Heart right ventricle (tissue), 16 donors: Measurements from ENCODE around the gene TRPV5. TPM values are rescaled to one million over a fixed set of nuclear protein-coding genes. Genes with fewer than 3 reads are reported as not detected.

ENCODE experiments used
- ATAC-seq, 8 donors: fragments of 200-7000 bp; cut with Tn5 transposase; one replicate each; pipeline ENCODE4 v1.9.1; 2020; ENCODE audit warnings: mild to moderate bottlenecking in 8 of 8, moderate library complexity in 8 of 8, moderate number of reproducible peaks in 1 of 8
- DNase-seq, 2 donors: peaks; one replicate each; pipeline ENCODE4 v3.0.0-alpha.2; 2020
- H3K27ac ChIP-seq, 10 donors: fragments of 200-600 bp; sonication (generic) in 2 of 10; one replicate each; pipeline versions ENCODE4 v1.5.0 to v1.8.0; 2020 to 2022; ENCODE audit warnings: mild to moderate bottlenecking in 3 of 10
- H3K27me3 ChIP-seq, 7 donors: fragments of 200-600 bp; one replicate each; pipeline ENCODE4 v1.8.0; 2021 to 2022; ENCODE audit warnings: mild to moderate bottlenecking in 2 of 7
- H3K36me3 ChIP-seq, 9 donors: fragments of 200-600 bp; sonication (generic) in 1 of 9; one replicate each; pipeline versions ENCODE4 v1.5.0 to v1.8.0; 2020 to 2022; ENCODE audit warnings: mild to moderate bottlenecking in 2 of 9
- H3K4me1 ChIP-seq, 9 donors: fragments of 200-600 bp; sonication (generic) in 1 of 9; one replicate each; pipeline versions ENCODE4 v1.5.0 to v1.8.0; 2020 to 2022; ENCODE audit warnings: mild to moderate bottlenecking in 4 of 9
- H3K4me3 ChIP-seq, 10 donors: fragments of 200-600 bp; sonication (generic) in 2 of 10; one replicate each; pipeline versions ENCODE4 v1.5.0 to v1.8.0; 2020 to 2022; ENCODE audit warnings: mild to moderate bottlenecking in 7 of 10, moderate library complexity in 2 of 10
- H3K9me3 ChIP-seq, 11 donors: fragments of 200-600 bp in 10 of 11; sonication (generic) in 2 of 11; one replicate each; pipeline versions ENCODE4 v1.5.0 to v1.8.0; 2013 to 2022; ENCODE audit warnings: mild to moderate bottlenecking in 2 of 11, control low read depth in 1 of 11, moderate library complexity in 1 of 11
- WGBS, 2 donors: extraction: QIAGEN DNeasy Blood & Tissue Kit; methylation state at CpG; one replicate each; pipeline ENCODE4 v1.1.7; 2013; ENCODE audit warnings: inconsistent platforms in 1 of 2; 5-methylcytosine and 5-hydroxymethylcytosine counted together
- intact Hi-C, 10 donors: fragments of 100-400 bp; cut with DNase I; formaldehyde crosslinking; loops; one replicate each; pipeline versions ENCODE4 v1.11.1 to v1.14.2; 2022
- polyA plus RNA-seq, 2 donors: library from polyadenylated mRNA; stranded (reverse); fragments of 200-250 nt; gene quantifications; one replicate each; pipeline ENCODE4 v1.2.3, GENCODE V29; 2013
- total RNA-seq, 10 donors: library from RNA; stranded (reverse); fragmentation: NEBNext Ultra II Directional in 3 of 10; extraction: Animal tissue kit (Norgen Biotek cat#: 25700) in 3 of 10; gene quantifications; one replicate each; pipeline versions ENCODE4 v1.2.1 to v1.2.4, GENCODE V29; 2021 to 2023
- TF ChIP-seq, protein P1 (sequence below), 9 donors: fragments of 200-600 bp; sonication (generic) in 2 of 9; IDR thresholded peaks; one replicate each; pipeline versions ENCODE4 v1.5.0 to v1.8.0; 2021 to 2022; ENCODE audit warnings: antibody characterized with exemption in 9 of 9, mild to moderate bottlenecking in 5 of 9, moderate library complexity in 1 of 9
- donor health status: Arrhythmogenic right ventricular cardiomyopathy.
- donor health status: ischemic (EF 13 %, LVEDD 7.1; RV severe dilation, severe dysfunction).
- donor health status: healthy with polysubstance abuse.
- donor health status: DM: no; HTN: yes; CAD: no.
- donor health status: DM: no; HTN: no; CAD: no.
- donor health status: ischemic (EF 25% LVEDD 6.9; RV normal size, moderate dysfunction).
- donor health status: ischemic (EF 25% LVEDD 5.7; RV mildly dilated, moderate dysfunction).
- donor health status: healthy.
- donor health status: DM: yes; HTN: yes; CAD: no.
- donor health status: Ischemic cardiomyopathy.
- donor health status: ischemic (EF 35%, LVEDD 5.7; RV mildly dilated, moderate dysfunction).
- donor health status: nonischemic (EF 11% LVEDD 7.7; RV severe dilation, severe dysfunction).
- donor health status: DM: yes; HTN: yes; CAD: no.
- donor health status: PGD.
- donor health status: ischemic (EF 29% LVEDD 5.4; RV normal size, mild dysfunction).
- donor health status: nonischemic (EF 23%, LVEDD 6.1; RV moderate dilation, normal function).

Gene TRPV5
- total and polyA plus RNA-seq, 12 donors: not detected

DNA sequence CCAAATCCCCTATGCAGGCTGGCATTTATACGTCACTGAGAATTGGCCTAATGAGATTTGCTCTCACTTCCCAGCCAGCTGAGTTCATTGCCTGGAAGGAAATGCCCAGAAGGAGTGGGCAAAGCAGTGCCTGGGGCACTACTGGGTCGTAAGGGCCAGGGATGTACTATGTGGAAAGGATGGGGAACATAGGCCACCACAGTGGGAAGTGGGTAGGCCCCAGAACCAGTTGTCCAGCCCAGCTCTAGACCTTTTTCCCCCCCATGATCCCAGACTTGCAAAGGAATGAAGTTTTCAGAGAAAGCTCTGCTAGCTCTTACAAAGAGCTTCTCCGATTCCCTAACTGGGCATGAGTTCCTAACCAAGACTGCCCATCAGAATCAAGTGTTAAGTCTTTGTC is 13.9 kb downstream of the TRPV5 start:
- no peak overlapping the region for H3K4me3 ChIP-seq
- intact Hi-C loops: no loop called here
- DNase-seq (no peak), ATAC-seq (no peak)
- no peak overlapping the region for H3K27ac ChIP-seq
- no peaks in the 10 kb centered on the region for H3K9me3 ChIP-seq
- no peaks in the 10 kb centered on the region for H3K36me3 ChIP-seq
- no peaks in the 10 kb centered on the region for H3K4me1 ChIP-seq
- TF ChIP-seq, protein P1, sequence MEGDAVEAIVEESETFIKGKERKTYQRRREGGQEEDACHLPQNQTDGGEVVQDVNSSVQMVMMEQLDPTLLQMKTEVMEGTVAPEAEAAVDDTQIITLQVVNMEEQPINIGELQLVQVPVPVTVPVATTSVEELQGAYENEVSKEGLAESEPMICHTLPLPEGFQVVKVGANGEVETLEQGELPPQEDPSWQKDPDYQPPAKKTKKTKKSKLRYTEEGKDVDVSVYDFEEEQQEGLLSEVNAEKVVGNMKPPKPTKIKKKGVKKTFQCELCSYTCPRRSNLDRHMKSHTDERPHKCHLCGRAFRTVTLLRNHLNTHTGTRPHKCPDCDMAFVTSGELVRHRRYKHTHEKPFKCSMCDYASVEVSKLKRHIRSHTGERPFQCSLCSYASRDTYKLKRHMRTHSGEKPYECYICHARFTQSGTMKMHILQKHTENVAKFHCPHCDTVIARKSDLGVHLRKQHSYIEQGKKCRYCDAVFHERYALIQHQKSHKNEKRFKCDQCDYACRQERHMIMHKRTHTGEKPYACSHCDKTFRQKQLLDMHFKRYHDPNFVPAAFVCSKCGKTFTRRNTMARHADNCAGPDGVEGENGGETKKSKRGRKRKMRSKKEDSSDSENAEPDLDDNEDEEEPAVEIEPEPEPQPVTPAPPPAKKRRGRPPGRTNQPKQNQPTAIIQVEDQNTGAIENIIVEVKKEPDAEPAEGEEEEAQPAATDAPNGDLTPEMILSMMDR (IDR thresholded peaks at IDR 0.05): no peak
- 82 to 86% methylated on average over 3 of the region's 3 CpGs for WGBS, 2 donors
- H3K27me3 ChIP-seq: peaks cover 0 to 18% (median 6%) of the 10 kb centered on the region in 7 donors

GRCh38 chr7:142918901-142919300 is 14.6 kb downstream of the TRPV5 start:
- Histone ChIP-seq H3K4me1 (no peaks in the 10 kb centered on the region), H3K27me3 (peaks cover 0 to 18% (median 6%) of the 10 kb centered on the region in 7 donors), H3K4me3 (no peak overlapping the region), H3K9me3 (no peaks in the 10 kb centered on the region), H3K27ac (no peak overlapping the region), H3K36me3 (no peaks in the 10 kb centered on the region)
- TF ChIP-seq, protein P1 (IDR thresholded peaks at IDR 0.05): no peak
- WGBS, 2 donors: 64 to 71% methylated on average over 2 of the region's 2 CpGs
- DNase-seq (no peak), ATAC-seq (no peak)
- intact Hi-C loops: no loop called here

- 78 to 79% methylated on average over 3 of the region's 3 CpGs for WGBS, 2 donors
- Histone ChIP-seq H3K27me3 (peaks cover 0 to 18% (median 6%) of the 10 kb centered on the region in 7 donors), H3K9me3 (no peaks in the 10 kb centered on the region), H3K4me3 (no peak overlapping the region), H3K36me3 (no peaks in the 10 kb centered on the region), H3K27ac (no peak overlapping the region), H3K4me1 (no peaks in the 10 kb centered on the region)
- TF ChIP-seq, protein P1 (IDR thresholded peaks at IDR 0.05): no peak
- DNase-seq (no peak), ATAC-seq (no peak)
- intact Hi-C loops: no loop called here
Measured at GRCh38 chr7:142917447-142917846, 16.1 kb downstream of the TRPV5 start.

- no peaks in the 10 kb centered on the region for H3K4me1 ChIP-seq
- DNase-seq (no peak), ATAC-seq (no peak)
- no peak overlapping the region for H3K4me3 ChIP-seq
- H3K36me3 ChIP-seq: no peaks in the 10 kb centered on the region
- H3K27ac ChIP-seq: no peak overlapping the region
- peaks cover 0 to 21% (median 6%) of the 10 kb centered on the region in 7 donors for H3K27me3 ChIP-seq
- 41 to 71% methylated on average over 2 of the region's 2 CpGs for WGBS, 2 donors
- TF ChIP-seq, protein P1 (IDR thresholded peaks at IDR 0.05): no peak
- H3K9me3 ChIP-seq: no peaks in the 10 kb centered on the region
- intact Hi-C loops: no loop called here
Measured at GRCh38 chr7:142916508-142916907, 17.0 kb downstream of the TRPV5 start.
